Kidney tubule cell (primary cell): ENCODE data around the gene MSS51.
"Not testable (repeated sequence)": the region's sequence is repeated elsewhere in the genome, so short reads cannot be mapped to it uniquely, and the experiment has no call there.

Experiments used
- DNase-seq: peaks from one replicate; pipeline ENCODE4 v3.0.0-alpha.2; 2018; ENCODE audit warnings: low spot score

The MSS51 gene

GRCh38 chr10:73414230-73414945, 19.0 kb downstream of the MSS51 start:
- DNase-seq, result peak; percentile 12

GRCh38 chr10:73413528-73414229, 19.7 kb downstream of the MSS51 start, which contains the start of gene ANXA7:
Gene ANXA7, minus strand, starts transcription at chr10:73414058. Its CDS starts 13,202 bp downstream, at chr10:73400856.
- peak; percentile 92 for DNase-seq

GRCh38 chr10:73413108-73413527, 20.2 kb downstream of the MSS51 start:
- DNase-seq, result peak; percentile 76

- DNase-seq, result no peak
Measured at GRCh38 chr10:73410897-73411296, 22.5 kb downstream of the MSS51 start.

- no peak for DNase-seq
Measured at GRCh38 chr10:73408978-73409521, 24.3 kb downstream of the MSS51 start.

- DNase-seq, result peak; percentile 51
Measured at GRCh38 chr10:73408061-73408460, 25.3 kb downstream of the MSS51 start.

- DNase-seq, result no peak
Measured at GRCh38 chr10:73407495-73407894, 25.9 kb downstream of the MSS51 start.

GRCh38 chr10:73406846-73407245, 26.5 kb downstream of the MSS51 start:
- peak; percentile 92 for DNase-seq

GRCh38 chr10:73405556-73405955, 27.8 kb downstream of the MSS51 start:
- DNase-seq, result no peak

GRCh38 chr10:73404690-73405089, 28.7 kb downstream of the MSS51 start:
- no peak for DNase-seq

GRCh38 chr10:73401636-73402035, 31.7 kb downstream of the MSS51 start:
- no peak for DNase-seq

- DNase-seq, result no peak
Measured at GRCh38 chr10:73399063-73399462, 34.3 kb downstream of the MSS51 start.

- no peak for DNase-seq
Measured at GRCh38 chr10:73398024-73398423, 35.3 kb downstream of the MSS51 start.

- DNase-seq, result not testable (repeated sequence)
Measured at GRCh38 chr10:73394325-73394724, 39.0 kb downstream of the MSS51 start.

GRCh38 chr10:73388228-73388627, 45.1 kb downstream of the MSS51 start:
- DNase-seq, result no peak

GRCh38 chr10:73386583-73386982, 46.8 kb downstream of the MSS51 start:
- no peak for DNase-seq

- no peak for DNase-seq
Measured at GRCh38 chr10:73379064-73379748, 54.2 kb downstream of the MSS51 start.

GRCh38 chr10:73376679-73377078, 56.7 kb downstream of the MSS51 start:
- DNase-seq, result no peak
